Measurements from ENCODE around the gene UTP20.
A peak's percentile ranks its signal among the peaks of the same experiment; 100 is the strongest.

Gene UTP20

GRCh38 chr12:101280006-101280505 lies at the start of gene UTP20:
TSS of gene UTP20 (plus strand) at chr12:101280105. CDS start at chr12:101280283, 178 bp downstream.
- peak within 1 kb of the TSS; percentile 93 for H3K4me3 ChIP-seq (ENCODE audit: low read depth, low read length)
- DNase-seq (ENCODE audit: low read depth) = peak; percentile 63
- TF ChIP-seq CTCF (IDR thresholded peaks at IDR 0.05; ENCODE audit: low read depth, low read length, missing control alignments) = no peak

- TF ChIP-seq CTCF (IDR thresholded peaks at IDR 0.05; ENCODE audit: low read depth, low read length, missing control alignments) = no peak
- no peak overlapping the region for H3K4me3 ChIP-seq (ENCODE audit: low read depth, low read length)
- DNase-seq (ENCODE audit: low read depth) = no peak
These were observed 49.4 kb upstream of the UTP20 start for GRCh38 chr12:101230547-101230946.

GRCh38 chr12:101231636-101232035 lies 48.3 kb upstream of the UTP20 start:
- H3K4me3 ChIP-seq (ENCODE audit: low read depth, low read length) = no peak overlapping the region
- no peak for TF ChIP-seq CTCF (IDR thresholded peaks at IDR 0.05; ENCODE audit: low read depth, low read length, missing control alignments)
- no peak for DNase-seq (ENCODE audit: low read depth)

- H3K4me3 ChIP-seq (ENCODE audit: low read depth, low read length) = no peak overlapping the region
- DNase-seq (ENCODE audit: low read depth) = no peak
- TF ChIP-seq CTCF (IDR thresholded peaks at IDR 0.05; ENCODE audit: low read depth, low read length, missing control alignments) = no peak
These were observed 44.2 kb upstream of the UTP20 start for GRCh38 chr12:101235686-101236085.

GRCh38 chr12:101238306-101238705 lies 41.6 kb upstream of the UTP20 start:
- no peak for DNase-seq (ENCODE audit: low read depth)
- no peak for TF ChIP-seq CTCF (IDR thresholded peaks at IDR 0.05; ENCODE audit: low read depth, low read length, missing control alignments)
- H3K4me3 ChIP-seq (ENCODE audit: low read depth, low read length) = no peak overlapping the region

GRCh38 chr12:101238800-101239329 lies 41.0 kb upstream of the UTP20 start:
- DNase-seq (ENCODE audit: low read depth) = no peak
- H3K4me3 ChIP-seq (ENCODE audit: low read depth, low read length) = no peak overlapping the region
- TF ChIP-seq CTCF (IDR thresholded peaks at IDR 0.05; ENCODE audit: low read depth, low read length, missing control alignments) = no peak

GRCh38 chr12:101243074-101243473 lies 36.8 kb upstream of the UTP20 start:
- no peak for DNase-seq (ENCODE audit: low read depth)
- H3K4me3 ChIP-seq (ENCODE audit: low read depth, low read length) = no peak overlapping the region
- TF ChIP-seq CTCF (IDR thresholded peaks at IDR 0.05; ENCODE audit: low read depth, low read length, missing control alignments) = no peak

Data from GM12864 (cell line).